Uterus (tissue), 2 donors: ENCODE measurements around the gene SNX2.

Source experiments
- POLR2A ChIP-seq, 2 donors: fragments of 450-650 bp; IDR thresholded peaks; one replicate each; pipeline ENCODE4 v1.6.1; 2016; ENCODE audit warnings: antibody characterized with exemption in 2 of 2, mild to moderate bottlenecking in 1 of 2, moderate library complexity in 1 of 2
- TF ChIP-seq, protein P1 (sequence below), 4 experiments: fragments of 200-600 bp in 2 of 4; fragments of 450-650 bp in 2 of 4; sonication (generic) in 2 of 4; IDR thresholded peaks; one replicate each; pipeline ENCODE4 v1.5.1; 2016 to 2019; ENCODE audit warnings: antibody characterized with exemption in 4 of 4, mild to moderate bottlenecking in 2 of 4, moderate library complexity in 1 of 4

- TF ChIP-seq, protein P1, sequence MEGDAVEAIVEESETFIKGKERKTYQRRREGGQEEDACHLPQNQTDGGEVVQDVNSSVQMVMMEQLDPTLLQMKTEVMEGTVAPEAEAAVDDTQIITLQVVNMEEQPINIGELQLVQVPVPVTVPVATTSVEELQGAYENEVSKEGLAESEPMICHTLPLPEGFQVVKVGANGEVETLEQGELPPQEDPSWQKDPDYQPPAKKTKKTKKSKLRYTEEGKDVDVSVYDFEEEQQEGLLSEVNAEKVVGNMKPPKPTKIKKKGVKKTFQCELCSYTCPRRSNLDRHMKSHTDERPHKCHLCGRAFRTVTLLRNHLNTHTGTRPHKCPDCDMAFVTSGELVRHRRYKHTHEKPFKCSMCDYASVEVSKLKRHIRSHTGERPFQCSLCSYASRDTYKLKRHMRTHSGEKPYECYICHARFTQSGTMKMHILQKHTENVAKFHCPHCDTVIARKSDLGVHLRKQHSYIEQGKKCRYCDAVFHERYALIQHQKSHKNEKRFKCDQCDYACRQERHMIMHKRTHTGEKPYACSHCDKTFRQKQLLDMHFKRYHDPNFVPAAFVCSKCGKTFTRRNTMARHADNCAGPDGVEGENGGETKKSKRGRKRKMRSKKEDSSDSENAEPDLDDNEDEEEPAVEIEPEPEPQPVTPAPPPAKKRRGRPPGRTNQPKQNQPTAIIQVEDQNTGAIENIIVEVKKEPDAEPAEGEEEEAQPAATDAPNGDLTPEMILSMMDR (IDR thresholded peaks at IDR 0.05) = no peak
- TF ChIP-seq POLR2A (IDR thresholded peaks at IDR 0.05) = no peak
Measured at GRCh38 chr5:122753500-122753899, 21.4 kb upstream of the SNX2 start.
